Fibroblast of the aortic adventitia (primary cell): Measurements from ENCODE around the gene CDCA3. TPM values are rescaled to one million over a fixed set of nuclear protein-coding genes. Genes with fewer than 3 reads are reported as not detected.

Source experiments
- DNase-seq: peaks from one replicate; pipeline ENCODE4 v3.0.0-alpha.2; 2010; ENCODE audit warnings: low read depth
- H3K4me3 ChIP-seq: 2 replicates; pipeline ENCODE4 v1.5.1; 2011; ENCODE audit warnings: low read depth, mild to moderate bottlenecking, control low read depth, low read length, moderate library complexity
- total RNA-seq: library from RNA; depleted of rRNA; stranded (reverse); fragments of >200 nt; gene quantifications from 2 replicates; pipeline ENCODE4 v1.2.3, GENCODE V29; 2012; ENCODE audit warnings: low replicate concordance
- TF ChIP-seq, protein P1 (sequence below): IDR thresholded peaks from 2 replicates; pipeline ENCODE4 v1.5.1; 2011; ENCODE audit warnings: mild to moderate bottlenecking, low read length, control low read depth, inconsistent platforms; ENCODE audit not compliant: insufficient read depth

The CDCA3 gene
- total RNA-seq, 1 donor, result 23.5 TPM

DNA sequence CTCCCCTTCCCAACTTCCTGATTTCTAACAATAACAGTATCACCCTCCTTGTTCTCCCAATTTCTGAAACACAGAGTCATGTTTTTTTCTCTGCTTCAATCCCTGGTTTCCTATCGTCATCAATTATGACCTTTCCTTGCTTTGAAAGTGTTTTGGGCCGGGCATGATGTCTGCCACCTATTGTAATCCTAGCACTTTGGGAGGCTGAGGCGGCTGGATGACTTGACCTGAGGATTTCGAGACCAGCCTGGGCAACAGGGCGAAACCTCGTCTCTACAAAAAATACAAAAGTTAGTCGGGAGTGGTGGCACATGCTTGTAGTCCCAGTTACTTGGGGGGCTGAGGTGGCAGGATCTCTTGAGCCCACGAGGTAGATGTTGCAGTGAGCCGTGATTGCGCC, 42.0 kb downstream of the CDCA3 start:
- no peak for DNase-seq
- no peak overlapping the region for H3K4me3 ChIP-seq
- TF ChIP-seq, protein P1, sequence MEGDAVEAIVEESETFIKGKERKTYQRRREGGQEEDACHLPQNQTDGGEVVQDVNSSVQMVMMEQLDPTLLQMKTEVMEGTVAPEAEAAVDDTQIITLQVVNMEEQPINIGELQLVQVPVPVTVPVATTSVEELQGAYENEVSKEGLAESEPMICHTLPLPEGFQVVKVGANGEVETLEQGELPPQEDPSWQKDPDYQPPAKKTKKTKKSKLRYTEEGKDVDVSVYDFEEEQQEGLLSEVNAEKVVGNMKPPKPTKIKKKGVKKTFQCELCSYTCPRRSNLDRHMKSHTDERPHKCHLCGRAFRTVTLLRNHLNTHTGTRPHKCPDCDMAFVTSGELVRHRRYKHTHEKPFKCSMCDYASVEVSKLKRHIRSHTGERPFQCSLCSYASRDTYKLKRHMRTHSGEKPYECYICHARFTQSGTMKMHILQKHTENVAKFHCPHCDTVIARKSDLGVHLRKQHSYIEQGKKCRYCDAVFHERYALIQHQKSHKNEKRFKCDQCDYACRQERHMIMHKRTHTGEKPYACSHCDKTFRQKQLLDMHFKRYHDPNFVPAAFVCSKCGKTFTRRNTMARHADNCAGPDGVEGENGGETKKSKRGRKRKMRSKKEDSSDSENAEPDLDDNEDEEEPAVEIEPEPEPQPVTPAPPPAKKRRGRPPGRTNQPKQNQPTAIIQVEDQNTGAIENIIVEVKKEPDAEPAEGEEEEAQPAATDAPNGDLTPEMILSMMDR, result no peak

DNA sequence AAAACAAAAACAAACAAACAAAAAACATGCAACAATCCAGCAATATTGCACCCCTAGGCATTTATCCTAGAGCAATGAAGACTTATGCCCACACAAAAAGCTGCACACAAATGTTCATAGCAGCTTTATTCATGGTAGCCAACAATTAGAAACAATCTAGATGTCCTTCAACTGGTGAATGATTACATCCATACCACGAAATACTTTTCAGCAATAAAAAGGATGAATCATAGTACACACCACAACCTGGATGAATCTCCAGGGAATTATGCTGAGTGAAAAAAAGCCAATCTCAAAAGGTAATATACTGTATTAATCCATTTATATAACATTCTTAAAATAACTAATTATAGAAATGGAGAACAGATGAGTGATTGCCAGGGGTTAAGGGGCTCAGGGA, 43.9 kb downstream of the CDCA3 start:
- H3K4me3 ChIP-seq, result no peak overlapping the region
- no peak for DNase-seq
- TF ChIP-seq, protein P1, result no peak

DNA sequence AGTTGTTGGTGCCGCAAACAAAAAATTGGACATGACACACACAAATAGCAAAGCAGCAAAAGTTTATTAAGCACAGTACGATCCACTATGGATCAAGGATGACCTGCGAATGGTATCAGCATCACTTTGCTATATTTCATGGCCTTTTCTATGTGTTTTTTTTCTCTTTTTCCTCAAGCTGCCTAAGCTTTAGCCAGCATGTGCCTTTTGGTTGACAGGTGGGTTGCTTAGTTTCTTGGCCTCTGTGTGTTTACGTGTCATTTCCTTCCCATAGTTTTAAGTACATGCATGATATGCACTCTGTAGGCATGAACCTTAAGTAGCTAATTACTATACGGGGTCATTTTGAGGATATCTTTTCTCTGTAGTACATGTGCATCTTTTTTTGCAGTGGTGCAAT, 51.9 kb downstream of the CDCA3 start:
- TF ChIP-seq, protein P1, result no peak
- DNase-seq, result no peak
- H3K4me3 ChIP-seq, result no peak overlapping the region

Other genes with a start within 250 kb of the CDCA3 start
- 161 and 462 TPM in 2 replicates for gene CHD4, start 243.9 kb downstream of the CDCA3 start, total RNA-seq
- not detected in 2 replicates for gene LPAR5, start 215.3 kb downstream of the CDCA3 start, total RNA-seq
- gene ACRBP, start 203.9 kb downstream of the CDCA3 start, total RNA-seq, result 0.36 and 0.49 TPM in 2 replicates
- gene ING4, start 188.2 kb downstream of the CDCA3 start, total RNA-seq, result 34.1 and 51.2 TPM in 2 replicates
- gene ZNF384, start 161.9 kb downstream of the CDCA3 start, total RNA-seq, result 17.7 and 29.5 TPM in 2 replicates
- gene PIANP, start 150.5 kb downstream of the CDCA3 start, total RNA-seq, result 0.45 TPM in 1 of 2 replicates, not detected in the other
- gene COPS7A, start 127.2 kb downstream of the CDCA3 start, total RNA-seq, result 71.1 and 86.0 TPM in 2 replicates
- gene MLF2, start 98.1 kb downstream of the CDCA3 start, total RNA-seq, result 29.5 and 104 TPM in 2 replicates
- 61.6 and 575 TPM in 2 replicates for gene PTMS, start 84.9 kb downstream of the CDCA3 start, total RNA-seq
- gene LAG3, start 78.8 kb downstream of the CDCA3 start, total RNA-seq, result 0.16 TPM in 1 of 2 replicates, not detected in the other
- 1.6 TPM in 1 of 2 replicates, not detected in the other for gene CD4, start 61.8 kb downstream of the CDCA3 start, total RNA-seq
- 2.6 and 3.5 TPM in 2 replicates for gene GPR162, start 29.5 kb downstream of the CDCA3 start, total RNA-seq
- gene P3H3, start 22.9 kb downstream of the CDCA3 start, total RNA-seq, result 53.9 and 188 TPM in 2 replicates
- 3.4 TPM in 2 replicates for gene GNB3, start 10.4 kb downstream of the CDCA3 start, total RNA-seq
- 84.0 and 140 TPM in 2 replicates for gene USP5, start 864 bp upstream of the CDCA3 start, total RNA-seq
- gene TPI1, start 16.2 kb upstream of the CDCA3 start, total RNA-seq, result 183 and 680 TPM in 2 replicates
- 3.3 and 8.0 TPM in 2 replicates for gene SPSB2, start 22.0 kb upstream of the CDCA3 start, total RNA-seq
- gene LRRC23, start 53.5 kb upstream of the CDCA3 start, total RNA-seq, result 7.0 and 62.6 TPM in 2 replicates
- 8.7 and 12.7 TPM in 2 replicates for gene ENO2, start 63.3 kb upstream of the CDCA3 start, total RNA-seq
- gene ATN1, start 76.7 kb upstream of the CDCA3 start, total RNA-seq, result 13.6 and 13.8 TPM in 2 replicates
- not detected in 2 replicates for gene RNU7-1, start 92.5 kb upstream of the CDCA3 start, total RNA-seq
- 100 and 156 TPM in 2 replicates for gene C12orf57, start 92.7 kb upstream of the CDCA3 start, total RNA-seq
- not detected in 2 replicates for gene PTPN6, start 100.1 kb upstream of the CDCA3 start, total RNA-seq
- 71.5 and 181 TPM in 2 replicates for gene PHB2, start 119.4 kb upstream of the CDCA3 start, total RNA-seq
- gene EMG1, start 119.6 kb upstream of the CDCA3 start, total RNA-seq, result 26.0 and 26.8 TPM in 2 replicates
- 5.7 and 10.6 TPM in 2 replicates for gene LPCAT3, start 167.2 kb upstream of the CDCA3 start, total RNA-seq
- 516 and 790 TPM in 2 replicates for gene C1S, start 209.4 kb upstream of the CDCA3 start, total RNA-seq
- gene C1R, start 241.2 kb upstream of the CDCA3 start, total RNA-seq, result 237 and 528 TPM in 2 replicates